HEK293 (cell line): ENCODE data around the gene CDKAL1.

ENCODE experiments used
- PRDM1 ChIP-seq: fragments of 450-650 bp; formaldehyde crosslinking; IDR thresholded peaks from 2 replicates; pipeline ENCODE4; 2016; ENCODE audit warnings: missing biosample characterization, missing genetic modification characterization
- YY1 ChIP-seq: fragments of 450-650 bp; formaldehyde crosslinking; IDR thresholded peaks from 2 replicates; pipeline ENCODE4 v1.5.1; 2018; ENCODE audit warnings: missing biosample characterization, missing genetic modification characterization
- ZBTB8A ChIP-seq: fragments of 450-650 bp; formaldehyde crosslinking; IDR thresholded peaks from 2 replicates; pipeline ENCODE4 v1.5.1; 2016; ENCODE audit warnings: missing biosample characterization, missing genetic modification characterization
- ZFP41 ChIP-seq: fragments of 450-650 bp; formaldehyde crosslinking; IDR thresholded peaks from 2 replicates; pipeline ENCODE4 v1.5.1; 2016; ENCODE audit warnings: missing biosample characterization, missing genetic modification characterization, borderline replicate concordance
- ZNF221 ChIP-seq: fragments of 450-650 bp; formaldehyde crosslinking; IDR thresholded peaks from 2 replicates; pipeline ENCODE4 v1.5.1; 2017; ENCODE audit warnings: missing biosample characterization, missing genetic modification characterization, borderline replicate concordance
- ZNF223 ChIP-seq: fragments of 450-650 bp; formaldehyde crosslinking; IDR thresholded peaks from 2 replicates; pipeline ENCODE4 v1.5.1; 2016; ENCODE audit warnings: missing biosample characterization, missing genetic modification characterization
- ZNF521 ChIP-seq: fragments of 450-650 bp; formaldehyde crosslinking; IDR thresholded peaks from 2 replicates; pipeline ENCODE4 v1.5.1; 2017; ENCODE audit warnings: missing biosample characterization, mild to moderate bottlenecking, missing genetic modification characterization
- ZNF549 ChIP-seq: fragments of 450-650 bp; IDR thresholded peaks from 2 replicates; pipeline ENCODE4 v1.5.1; 2018; ENCODE audit warnings: missing biosample characterization, missing genetic modification characterization, mild to moderate bottlenecking, inconsistent platforms, moderate library complexity
- ZNF707 ChIP-seq: fragments of 450-650 bp; formaldehyde crosslinking; IDR thresholded peaks from 2 replicates; pipeline ENCODE4 v1.5.1; 2016; ENCODE audit warnings: missing biosample characterization, missing genetic modification characterization
- TF ChIP-seq, protein P1 (sequence below): fragments of 450-650 bp; formaldehyde crosslinking; IDR thresholded peaks from 2 replicates; pipeline ENCODE4 v1.5.1; 2016; ENCODE audit warnings: missing biosample characterization, missing genetic modification characterization

DNA sequence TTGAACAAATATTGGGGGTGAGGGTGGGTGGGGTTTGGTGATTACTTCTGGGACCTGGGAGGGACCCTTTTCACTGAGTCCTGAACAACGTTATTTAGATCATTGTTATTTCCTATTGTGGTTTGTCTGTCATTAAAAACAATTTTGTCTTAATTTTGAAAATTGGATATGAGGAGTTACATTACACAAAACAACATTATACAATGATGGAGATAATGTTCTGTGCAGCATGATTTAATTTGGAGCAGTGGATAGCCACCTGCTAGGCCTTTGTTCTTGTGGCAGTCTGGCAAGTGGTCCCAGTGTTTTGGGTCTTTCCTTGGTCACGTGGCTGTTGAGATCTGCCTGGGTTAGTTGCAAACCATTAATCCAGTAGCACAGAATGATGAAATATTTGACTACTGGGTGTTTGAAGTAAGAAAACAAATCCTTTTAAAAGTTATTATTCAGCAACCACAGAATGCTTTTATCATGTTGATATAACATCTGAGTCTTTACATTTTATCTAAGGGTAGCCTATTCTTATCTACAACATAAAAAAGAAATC is 172.8 kb downstream of the CDKAL1 start:
- TF ChIP-seq PRDM1 (no peak), ZNF549 (tag by site-specific recombination) (no peak), ZFP41 (tag by site-specific recombination) (no peak), ZBTB8A (tag by site-specific recombination) (no peak), ZNF223 (tag by site-specific recombination) (no peak), ZNF221 (no peak), YY1 (no peak), ZNF707 (tag by site-specific recombination) (no peak), ZNF521 (tag by site-specific recombination) (no peak)
- TF ChIP-seq, protein P1, sequence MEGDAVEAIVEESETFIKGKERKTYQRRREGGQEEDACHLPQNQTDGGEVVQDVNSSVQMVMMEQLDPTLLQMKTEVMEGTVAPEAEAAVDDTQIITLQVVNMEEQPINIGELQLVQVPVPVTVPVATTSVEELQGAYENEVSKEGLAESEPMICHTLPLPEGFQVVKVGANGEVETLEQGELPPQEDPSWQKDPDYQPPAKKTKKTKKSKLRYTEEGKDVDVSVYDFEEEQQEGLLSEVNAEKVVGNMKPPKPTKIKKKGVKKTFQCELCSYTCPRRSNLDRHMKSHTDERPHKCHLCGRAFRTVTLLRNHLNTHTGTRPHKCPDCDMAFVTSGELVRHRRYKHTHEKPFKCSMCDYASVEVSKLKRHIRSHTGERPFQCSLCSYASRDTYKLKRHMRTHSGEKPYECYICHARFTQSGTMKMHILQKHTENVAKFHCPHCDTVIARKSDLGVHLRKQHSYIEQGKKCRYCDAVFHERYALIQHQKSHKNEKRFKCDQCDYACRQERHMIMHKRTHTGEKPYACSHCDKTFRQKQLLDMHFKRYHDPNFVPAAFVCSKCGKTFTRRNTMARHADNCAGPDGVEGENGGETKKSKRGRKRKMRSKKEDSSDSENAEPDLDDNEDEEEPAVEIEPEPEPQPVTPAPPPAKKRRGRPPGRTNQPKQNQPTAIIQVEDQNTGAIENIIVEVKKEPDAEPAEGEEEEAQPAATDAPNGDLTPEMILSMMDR (tag by site-specific recombination), result no peak
